ENCODE data around the gene CADM2.

Gene CADM2

DNA sequence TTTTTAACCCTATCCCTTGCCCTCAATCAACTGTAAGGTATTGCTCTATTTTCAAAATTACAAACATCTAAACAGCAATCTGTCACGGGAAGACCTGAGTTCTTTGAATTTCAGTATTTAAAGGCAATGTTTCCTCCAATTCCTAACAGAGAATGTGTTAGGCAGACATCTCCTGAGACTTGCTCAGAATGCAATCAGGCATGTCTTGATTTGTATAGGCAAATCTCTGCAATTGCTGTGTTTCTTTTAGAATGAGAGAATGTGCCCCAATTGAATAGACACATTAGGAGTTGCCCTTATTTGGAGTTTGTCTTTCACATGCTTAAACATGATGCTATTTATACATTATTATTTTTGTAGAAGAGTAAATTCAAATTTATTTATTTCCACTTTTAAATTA lies 205.6 kb downstream of the CADM2 start:
- H3K79me2 ChIP-seq (ENCODE audit: insufficient read depth, low read length), result no peaks in the 10 kb centered on the region
- H3K4me3 ChIP-seq (ENCODE audit: low read depth, low read length, poor library complexity, severe bottlenecking), result no peak overlapping the region
- no peak overlapping the region for H3K9ac ChIP-seq (ENCODE audit: low read length)
- no peaks in the 10 kb centered on the region for H4K20me1 ChIP-seq (ENCODE audit: insufficient read depth, low read length)
- no peaks in the 10 kb centered on the region for H3K36me3 ChIP-seq (ENCODE audit: insufficient read depth, low read length)
- TF ChIP-seq, protein P1, sequence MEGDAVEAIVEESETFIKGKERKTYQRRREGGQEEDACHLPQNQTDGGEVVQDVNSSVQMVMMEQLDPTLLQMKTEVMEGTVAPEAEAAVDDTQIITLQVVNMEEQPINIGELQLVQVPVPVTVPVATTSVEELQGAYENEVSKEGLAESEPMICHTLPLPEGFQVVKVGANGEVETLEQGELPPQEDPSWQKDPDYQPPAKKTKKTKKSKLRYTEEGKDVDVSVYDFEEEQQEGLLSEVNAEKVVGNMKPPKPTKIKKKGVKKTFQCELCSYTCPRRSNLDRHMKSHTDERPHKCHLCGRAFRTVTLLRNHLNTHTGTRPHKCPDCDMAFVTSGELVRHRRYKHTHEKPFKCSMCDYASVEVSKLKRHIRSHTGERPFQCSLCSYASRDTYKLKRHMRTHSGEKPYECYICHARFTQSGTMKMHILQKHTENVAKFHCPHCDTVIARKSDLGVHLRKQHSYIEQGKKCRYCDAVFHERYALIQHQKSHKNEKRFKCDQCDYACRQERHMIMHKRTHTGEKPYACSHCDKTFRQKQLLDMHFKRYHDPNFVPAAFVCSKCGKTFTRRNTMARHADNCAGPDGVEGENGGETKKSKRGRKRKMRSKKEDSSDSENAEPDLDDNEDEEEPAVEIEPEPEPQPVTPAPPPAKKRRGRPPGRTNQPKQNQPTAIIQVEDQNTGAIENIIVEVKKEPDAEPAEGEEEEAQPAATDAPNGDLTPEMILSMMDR (IDR thresholded peaks at IDR 0.05; ENCODE audit: low read length), result no peak
- no peak for TF ChIP-seq EZH2 (IDR thresholded peaks at IDR 0.05; ENCODE audit: borderline replicate concordance, low read length)
- no peaks in the 10 kb centered on the region for H3K9me2 ChIP-seq (ENCODE audit: low read depth, low read length)
- H3K4me1 ChIP-seq (ENCODE audit: insufficient read depth, low read length, severe bottlenecking), result no peaks in the 10 kb centered on the region
- no peaks in the 10 kb centered on the region for H3K9me3 ChIP-seq (ENCODE audit: low read length)
- H3K4me2 ChIP-seq (ENCODE audit: low read length), result no peak overlapping the region
- no peaks in the 10 kb centered on the region for H3F3A ChIP-seq (ENCODE audit: insufficient read depth, low read length)
- no peak overlapping the region for H3K27ac ChIP-seq (ENCODE audit: low read depth, low read length, poor library complexity, severe bottlenecking)
- H2AFZ ChIP-seq (ENCODE audit: low read length), result no peak overlapping the region
- H3K27me3 ChIP-seq (ENCODE audit: insufficient read depth, low read length), result no peaks in the 10 kb centered on the region

GRCh38 chr3:85167576-85167975 lies 208.8 kb downstream of the CADM2 start:
- Histone ChIP-seq H3K79me2 (ENCODE audit: insufficient read depth, low read length) (no peaks in the 10 kb centered on the region), H3K4me2 (ENCODE audit: low read length) (no peak overlapping the region), H3K4me3 (ENCODE audit: low read depth, low read length, poor library complexity, severe bottlenecking) (no peak overlapping the region), H2AFZ (ENCODE audit: low read length) (no peak overlapping the region), H3K27ac (ENCODE audit: low read depth, low read length, poor library complexity, severe bottlenecking) (no peak overlapping the region), H3F3A (ENCODE audit: insufficient read depth, low read length) (no peaks in the 10 kb centered on the region), H4K20me1 (ENCODE audit: insufficient read depth, low read length) (no peaks in the 10 kb centered on the region), H3K9me2 (ENCODE audit: low read depth, low read length) (no peaks in the 10 kb centered on the region), H3K27me3 (ENCODE audit: insufficient read depth, low read length) (no peaks in the 10 kb centered on the region), H3K36me3 (ENCODE audit: insufficient read depth, low read length) (no peaks in the 10 kb centered on the region), H3K9me3 (ENCODE audit: low read length) (no peaks in the 10 kb centered on the region), H3K4me1 (ENCODE audit: insufficient read depth, low read length, severe bottlenecking) (no peaks in the 10 kb centered on the region), H3K9ac (ENCODE audit: low read length) (no peak overlapping the region)
- TF ChIP-seq EZH2 (IDR thresholded peaks at IDR 0.05; ENCODE audit: borderline replicate concordance, low read length), result no peak
- TF ChIP-seq, protein P1 (IDR thresholded peaks at IDR 0.05; ENCODE audit: low read length), result no peak

- H3K4me3 ChIP-seq (ENCODE audit: low read depth, low read length, poor library complexity, severe bottlenecking), result no peak overlapping the region
- TF ChIP-seq, protein P1 (IDR thresholded peaks at IDR 0.05; ENCODE audit: low read length), result no peak
- TF ChIP-seq EZH2 (IDR thresholded peaks at IDR 0.05; ENCODE audit: borderline replicate concordance, low read length), result no peak
These were observed 211.9 kb downstream of the CADM2 start for GRCh38 chr3:85170646-85171045.

More at GRCh38 chr3:85170646-85171045, 211.9 kb downstream of the CADM2 start:
- Histone ChIP-seq H3K9ac (ENCODE audit: low read length) (no peak overlapping the region), H3K27ac (ENCODE audit: low read depth, low read length, poor library complexity, severe bottlenecking) (no peak overlapping the region), H3K36me3 (ENCODE audit: insufficient read depth, low read length) (no peaks in the 10 kb centered on the region), H3K79me2 (ENCODE audit: insufficient read depth, low read length) (no peaks in the 10 kb centered on the region), H2AFZ (ENCODE audit: low read length) (no peak overlapping the region), H3K27me3 (ENCODE audit: insufficient read depth, low read length) (no peaks in the 10 kb centered on the region), H3F3A (ENCODE audit: insufficient read depth, low read length) (no peaks in the 10 kb centered on the region), H3K4me2 (ENCODE audit: low read length) (no peak overlapping the region), H4K20me1 (ENCODE audit: insufficient read depth, low read length) (no peaks in the 10 kb centered on the region), H3K9me3 (ENCODE audit: low read length) (no peaks in the 10 kb centered on the region), H3K4me1 (ENCODE audit: insufficient read depth, low read length, severe bottlenecking) (no peaks in the 10 kb centered on the region), H3K9me2 (ENCODE audit: low read depth, low read length) (no peaks in the 10 kb centered on the region)
